GM18499 (cell line): Measurements from ENCODE around the gene GRIK3.

Experiments
- ATAC-seq: cut with Tn5 transposase; IDR thresholded peaks from one replicate; pipeline ENCODE4 v1.9.1; 2021; ENCODE audit warnings: moderate number of reproducible peaks; ENCODE audit not compliant: insufficient read depth, unreplicated experiment

Gene GRIK3

GRCh38 chr1:36804669-36805314 is 229.5 kb downstream of the GRIK3 start:
- ATAC-seq: no peak

- no peak for ATAC-seq
Measured at GRCh38 chr1:36803868-36804570, 230.3 kb downstream of the GRIK3 start.

- no peak for ATAC-seq
Measured at GRCh38 chr1:36802018-36802417, 232.3 kb downstream of the GRIK3 start.

- ATAC-seq: no peak
Measured at GRCh38 chr1:36797761-36798160, 236.6 kb downstream of the GRIK3 start.

GRCh38 chr1:36796733-36797132 is 237.6 kb downstream of the GRIK3 start:
- no peak for ATAC-seq

- no peak for ATAC-seq
Measured at GRCh38 chr1:36796106-36796590, 238.2 kb downstream of the GRIK3 start.

- no peak for ATAC-seq
Measured at GRCh38 chr1:36794460-36794859, 239.9 kb downstream of the GRIK3 start.

GRCh38 chr1:36793452-36793851 is 240.9 kb downstream of the GRIK3 start:
- ATAC-seq: no peak

- no peak for ATAC-seq
Measured at GRCh38 chr1:36792292-36792691, 242.0 kb downstream of the GRIK3 start.

- ATAC-seq: no peak
Measured at GRCh38 chr1:36790191-36790590, 244.1 kb downstream of the GRIK3 start.

GRCh38 chr1:36789535-36789934 is 244.8 kb downstream of the GRIK3 start:
- ATAC-seq: no peak

- no peak for ATAC-seq
Measured at GRCh38 chr1:36787312-36787913, 246.9 kb downstream of the GRIK3 start.

- ATAC-seq: no peak
Measured at GRCh38 chr1:36786425-36786824, 247.9 kb downstream of the GRIK3 start.

GRCh38 chr1:36784147-36784859 is 250.0 kb downstream of the GRIK3 start:
- ATAC-seq: no peak

- ATAC-seq: no peak
Measured at GRCh38 chr1:36783475-36783874, 250.8 kb downstream of the GRIK3 start.

- ATAC-seq: no peak
Measured at GRCh38 chr1:36782785-36783184, 251.5 kb downstream of the GRIK3 start.

- no peak for ATAC-seq
Measured at GRCh38 chr1:36782085-36782484, 252.2 kb downstream of the GRIK3 start.

- ATAC-seq: no peak
Measured at GRCh38 chr1:36781098-36781497, 253.2 kb downstream of the GRIK3 start.

GRCh38 chr1:36778740-36779139 is 255.6 kb downstream of the GRIK3 start:
- no peak for ATAC-seq

- ATAC-seq: no peak
Measured at GRCh38 chr1:36776948-36777831, 257.1 kb downstream of the GRIK3 start.
